ENCODE measurements around the gene SLC6A12.
"Not testable (repeated sequence)": the region's sequence is repeated elsewhere in the genome, so short reads cannot be mapped to it uniquely, and the experiment has no call there.

Gene SLC6A12

GRCh38 chr12:218221-218620 lies 4.3 kb upstream of the SLC6A12 start:
- Histone ChIP-seq H3K4me3 (ENCODE audit: insufficient read depth, low read depth, low read length) (no peak overlapping the region), H3K4me1 (ENCODE audit: control insufficient read depth, insufficient read depth, low read length) (peaks cover 26% of the 10 kb centered on the region), H3K27me3 (ENCODE audit: control insufficient read depth, insufficient read depth, low read length, poor library complexity, severe bottlenecking) (peaks cover 12% of the 10 kb centered on the region), H3K27ac (ENCODE audit: insufficient read depth, low read depth, low read length, poor library complexity, severe bottlenecking) (no peak overlapping the region), H3K36me3 (ENCODE audit: control insufficient read depth, insufficient read depth, low read length) (no peaks in the 10 kb centered on the region), H3K9me3 (ENCODE audit: control insufficient read depth, low read length) (no peaks in the 10 kb centered on the region)
- WGBS, 2 experiments: 89 to 90% methylated on average over 5 of the region's 5 CpGs

- Histone ChIP-seq H3K4me1 (ENCODE audit: control insufficient read depth, insufficient read depth, low read length) (peaks cover 37% of the 10 kb centered on the region), H3K27me3 (ENCODE audit: control insufficient read depth, insufficient read depth, low read length, poor library complexity, severe bottlenecking) (peaks cover 24% of the 10 kb centered on the region)
- H3K36me3 ChIP-seq (ENCODE audit: control insufficient read depth, insufficient read depth, low read length); H3K4me3 ChIP-seq (ENCODE audit: insufficient read depth, low read depth, low read length); H3K27ac ChIP-seq (ENCODE audit: insufficient read depth, low read depth, low read length, poor library complexity, severe bottlenecking); H3K9me3 ChIP-seq (ENCODE audit: control insufficient read depth, low read length): not testable (repeated sequence)
- 78 to 83% methylated on average over 6 of the region's 6 CpGs for WGBS, 2 experiments
Measured at GRCh38 chr12:217029-217428, 3.1 kb upstream of the SLC6A12 start.

- H3K36me3 ChIP-seq (ENCODE audit: control insufficient read depth, insufficient read depth, low read length): no peaks in the 10 kb centered on the region
- H3K4me1 ChIP-seq (ENCODE audit: control insufficient read depth, insufficient read depth, low read length): peaks cover 34% of the 10 kb centered on the region
- peaks cover 30% of the 10 kb centered on the region for H3K27me3 ChIP-seq (ENCODE audit: control insufficient read depth, insufficient read depth, low read length, poor library complexity, severe bottlenecking)
- WGBS, 2 experiments: 93 to 95% methylated on average over 6 of the region's 6 CpGs
- H3K4me3 ChIP-seq (ENCODE audit: insufficient read depth, low read depth, low read length): no peak overlapping the region
- H3K27ac ChIP-seq (ENCODE audit: insufficient read depth, low read depth, low read length, poor library complexity, severe bottlenecking): no peak overlapping the region
- H3K9me3 ChIP-seq (ENCODE audit: control insufficient read depth, low read length): no peaks in the 10 kb centered on the region
Measured at GRCh38 chr12:215116-215515, 1.2 kb upstream of the SLC6A12 start.

GRCh38 chr12:213527-213932 lies 427 bp downstream of the SLC6A12 start:
- no peak overlapping the region for H3K4me3 ChIP-seq (ENCODE audit: insufficient read depth, low read depth, low read length)
- H3K27me3 ChIP-seq (ENCODE audit: control insufficient read depth, insufficient read depth, low read length, poor library complexity, severe bottlenecking): peaks cover 30% of the 10 kb centered on the region
- H3K4me1 ChIP-seq (ENCODE audit: control insufficient read depth, insufficient read depth, low read length): peaks cover 33% of the 10 kb centered on the region
- H3K9me3 ChIP-seq (ENCODE audit: control insufficient read depth, low read length): no peaks in the 10 kb centered on the region
- no peak overlapping the region for H3K27ac ChIP-seq (ENCODE audit: insufficient read depth, low read depth, low read length, poor library complexity, severe bottlenecking)
- WGBS, 2 experiments: 56 to 59% methylated on average over 12 of the region's 12 CpGs
- H3K36me3 ChIP-seq (ENCODE audit: control insufficient read depth, insufficient read depth, low read length): no peaks in the 10 kb centered on the region

- Histone ChIP-seq H3K4me1 (ENCODE audit: control insufficient read depth, insufficient read depth, low read length) (peaks cover 33% of the 10 kb centered on the region), H3K27me3 (ENCODE audit: control insufficient read depth, insufficient read depth, low read length, poor library complexity, severe bottlenecking) (peaks cover 30% of the 10 kb centered on the region)
Measured at GRCh38 chr12:212715-213526, 1.0 kb downstream of the SLC6A12 start.

GRCh38 chr12:212415-212714 lies 1.6 kb downstream of the SLC6A12 start:
- no peak overlapping the region for H3K27ac ChIP-seq (ENCODE audit: insufficient read depth, low read depth, low read length, poor library complexity, severe bottlenecking)
- no peak overlapping the region for H3K4me3 ChIP-seq (ENCODE audit: insufficient read depth, low read depth, low read length)
- H3K27me3 ChIP-seq (ENCODE audit: control insufficient read depth, insufficient read depth, low read length, poor library complexity, severe bottlenecking): peaks cover 30% of the 10 kb centered on the region
- 79 to 80% methylated on average over 8 of the region's 8 CpGs for WGBS, 2 experiments
- H3K9me3 ChIP-seq (ENCODE audit: control insufficient read depth, low read length): no peaks in the 10 kb centered on the region
- H3K4me1 ChIP-seq (ENCODE audit: control insufficient read depth, insufficient read depth, low read length): peaks cover 33% of the 10 kb centered on the region
- H3K36me3 ChIP-seq (ENCODE audit: control insufficient read depth, insufficient read depth, low read length): no peaks in the 10 kb centered on the region

More at GRCh38 chr12:212715-213526, 1.0 kb downstream of the SLC6A12 start:
- H3K4me3 ChIP-seq (ENCODE audit: insufficient read depth, low read depth, low read length): no peak overlapping the region
- H3K36me3 ChIP-seq (ENCODE audit: control insufficient read depth, insufficient read depth, low read length): no peaks in the 10 kb centered on the region
- no peaks in the 10 kb centered on the region for H3K9me3 ChIP-seq (ENCODE audit: control insufficient read depth, low read length)
- no peak overlapping the region for H3K27ac ChIP-seq (ENCODE audit: insufficient read depth, low read depth, low read length, poor library complexity, severe bottlenecking)
- WGBS, 2 experiments: 64 to 66% methylated on average over 22 of the region's 22 CpGs

- Histone ChIP-seq H3K36me3 (ENCODE audit: control insufficient read depth, insufficient read depth, low read length) (no peaks in the 10 kb centered on the region), H3K27me3 (ENCODE audit: control insufficient read depth, insufficient read depth, low read length, poor library complexity, severe bottlenecking) (peaks cover 30% of the 10 kb centered on the region), H3K9me3 (ENCODE audit: control insufficient read depth, low read length) (no peaks in the 10 kb centered on the region), H3K27ac (ENCODE audit: insufficient read depth, low read depth, low read length, poor library complexity, severe bottlenecking) (no peak overlapping the region), H3K4me3 (ENCODE audit: insufficient read depth, low read depth, low read length) (no peak overlapping the region), H3K4me1 (ENCODE audit: control insufficient read depth, insufficient read depth, low read length) (peaks cover 33% of the 10 kb centered on the region)
- 69 to 70% methylated on average over 16 of the region's 16 CpGs for WGBS, 2 experiments
Measured at GRCh38 chr12:211639-212414, 2.1 kb downstream of the SLC6A12 start.

- no peak overlapping the region for H3K27ac ChIP-seq (ENCODE audit: insufficient read depth, low read depth, low read length, poor library complexity, severe bottlenecking)
- H3K4me3 ChIP-seq (ENCODE audit: insufficient read depth, low read depth, low read length): no peak overlapping the region
- WGBS, 2 experiments: 93 to 95% methylated on average over 3 of the region's 3 CpGs
- H3K4me1 ChIP-seq (ENCODE audit: control insufficient read depth, insufficient read depth, low read length): peaks cover 33% of the 10 kb centered on the region
- H3K9me3 ChIP-seq (ENCODE audit: control insufficient read depth, low read length): no peaks in the 10 kb centered on the region
- H3K36me3 ChIP-seq (ENCODE audit: control insufficient read depth, insufficient read depth, low read length): no peaks in the 10 kb centered on the region
- H3K27me3 ChIP-seq (ENCODE audit: control insufficient read depth, insufficient read depth, low read length, poor library complexity, severe bottlenecking): peaks cover 36% of the 10 kb centered on the region
Measured at GRCh38 chr12:211142-211465, 2.9 kb downstream of the SLC6A12 start.

- H3K27me3 ChIP-seq (ENCODE audit: control insufficient read depth, insufficient read depth, low read length, poor library complexity, severe bottlenecking): peaks cover 41% of the 10 kb centered on the region
- H3K36me3 ChIP-seq (ENCODE audit: control insufficient read depth, insufficient read depth, low read length): no peaks in the 10 kb centered on the region
- WGBS, 2 experiments: 82 to 83% methylated on average over 16 of the region's 16 CpGs
- H3K4me1 ChIP-seq (ENCODE audit: control insufficient read depth, insufficient read depth, low read length): peaks cover 33% of the 10 kb centered on the region
- H3K4me3 ChIP-seq (ENCODE audit: insufficient read depth, low read depth, low read length): no peak overlapping the region
- no peak overlapping the region for H3K27ac ChIP-seq (ENCODE audit: insufficient read depth, low read depth, low read length, poor library complexity, severe bottlenecking)
- no peaks in the 10 kb centered on the region for H3K9me3 ChIP-seq (ENCODE audit: control insufficient read depth, low read length)
Measured at GRCh38 chr12:210277-211141, 3.4 kb downstream of the SLC6A12 start.

- no peak overlapping the region for H3K27ac ChIP-seq (ENCODE audit: insufficient read depth, low read depth, low read length, poor library complexity, severe bottlenecking)
- H3K4me3 ChIP-seq (ENCODE audit: insufficient read depth, low read depth, low read length): no peak overlapping the region
- H3K27me3 ChIP-seq (ENCODE audit: control insufficient read depth, insufficient read depth, low read length, poor library complexity, severe bottlenecking): peaks cover 48% of the 10 kb centered on the region
- WGBS, 2 experiments: 91 to 92% methylated on average over 12 of the region's 12 CpGs
- no peaks in the 10 kb centered on the region for H3K36me3 ChIP-seq (ENCODE audit: control insufficient read depth, insufficient read depth, low read length)
- peaks cover 33% of the 10 kb centered on the region for H3K4me1 ChIP-seq (ENCODE audit: control insufficient read depth, insufficient read depth, low read length)
- H3K9me3 ChIP-seq (ENCODE audit: control insufficient read depth, low read length): no peaks in the 10 kb centered on the region
Measured at GRCh38 chr12:209851-210250, 4.1 kb downstream of the SLC6A12 start.

All from ectodermal cell (in vitro differentiated cells).